MM.1S (cell line): ENCODE measurements around the gene TMED7.

Experiments used
- EZH2 ChIP-seq: fragments of 300-600 bp; sonication (generic); optimal IDR thresholded peaks from 2 replicates; pipeline ENCODE3; 2017; ENCODE audit warnings: low read depth, mild to moderate bottlenecking, antibody characterized with exemption, low read length, mixed read lengths
- TF ChIP-seq, protein P1 (sequence below): fragments of 300-600 bp; sonication (generic); IDR thresholded peaks from 2 replicates; pipeline ENCODE4 v1.5.1; 2016; ENCODE audit warnings: antibody characterized with exemption, low read length, mixed read lengths

GRCh38 chr5:115623658-115624057, 2.2 kb downstream of the TMED7 start:
- TF ChIP-seq, protein P1, sequence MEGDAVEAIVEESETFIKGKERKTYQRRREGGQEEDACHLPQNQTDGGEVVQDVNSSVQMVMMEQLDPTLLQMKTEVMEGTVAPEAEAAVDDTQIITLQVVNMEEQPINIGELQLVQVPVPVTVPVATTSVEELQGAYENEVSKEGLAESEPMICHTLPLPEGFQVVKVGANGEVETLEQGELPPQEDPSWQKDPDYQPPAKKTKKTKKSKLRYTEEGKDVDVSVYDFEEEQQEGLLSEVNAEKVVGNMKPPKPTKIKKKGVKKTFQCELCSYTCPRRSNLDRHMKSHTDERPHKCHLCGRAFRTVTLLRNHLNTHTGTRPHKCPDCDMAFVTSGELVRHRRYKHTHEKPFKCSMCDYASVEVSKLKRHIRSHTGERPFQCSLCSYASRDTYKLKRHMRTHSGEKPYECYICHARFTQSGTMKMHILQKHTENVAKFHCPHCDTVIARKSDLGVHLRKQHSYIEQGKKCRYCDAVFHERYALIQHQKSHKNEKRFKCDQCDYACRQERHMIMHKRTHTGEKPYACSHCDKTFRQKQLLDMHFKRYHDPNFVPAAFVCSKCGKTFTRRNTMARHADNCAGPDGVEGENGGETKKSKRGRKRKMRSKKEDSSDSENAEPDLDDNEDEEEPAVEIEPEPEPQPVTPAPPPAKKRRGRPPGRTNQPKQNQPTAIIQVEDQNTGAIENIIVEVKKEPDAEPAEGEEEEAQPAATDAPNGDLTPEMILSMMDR: no peak
- no peak for TF ChIP-seq EZH2
